ENCODE results near the gene PRKG2. TPM values are rescaled to one million over a fixed set of nuclear protein-coding genes. Genes with fewer than 3 reads are reported as not detected.

The PRKG2 gene
- total RNA-seq, 5 donors from 2014 or later (not counting 1 experiment from before 2014, with no cell fraction given), result 0.49 to 2.9 (median 0.98) TPM

GRCh38 chr4:81071013-81071412 is 144.0 kb downstream of the PRKG2 start:
- Mint-ChIP-seq H3K4me1 (no peaks in the 10 kb centered on the region), H3K27me3 (peaks cover 12 to 19% of the 10 kb centered on the region in 2 donors), H3K27ac (no peak overlapping the region), H3K36me3 (no peaks in the 10 kb centered on the region), H3K9me3 (no peaks in the 10 kb centered on the region), H3K4me3 (no peak overlapping the region)
- H3K27ac ChIP-seq (ENCODE audit: low read length), result no peak overlapping the region
- POLR2A ChIA-PET, result no interaction called here
- DNase-seq, result no peak
- no peak overlapping the region for H3K4me3 ChIP-seq (ENCODE audit: control insufficient read depth in 1 of 2, extremely low read depth in 1 of 2, low read length in 1 of 2)
- CTCF ChIA-PET, result interaction anchor here (0.6 to 2.6 kb wide), 7 partner anchors 14 to 709 kb away, joined by 3 to 18 read pairs (median 3); no protein-coding TSS in a partner anchor
- WGBS (ENCODE audit: insufficient coverage), result no CpG with 5 or more reads among the region's 2 CpGs
- H3K4me1 ChIP-seq (ENCODE audit: control insufficient read depth in 1 of 2, extremely low read depth in 1 of 2, insufficient read depth in 2 of 2, low read length in 2 of 2), result no peaks in the 10 kb centered on the region
- ATAC-seq (replicated peaks in 1 of 4), result no peak
- no peaks in the 10 kb centered on the region for H3K27me3 ChIP-seq (replicated peaks in 1 of 2; ENCODE audit: control insufficient read depth in 2 of 2, extremely low read depth in 1 of 2, insufficient read depth in 2 of 2, low read length in 1 of 2)
- H3K36me3 ChIP-seq (ENCODE audit: control insufficient read depth in 2 of 2, extremely low read depth in 1 of 2, insufficient read depth in 1 of 2, low read length in 1 of 2), result no peaks in the 10 kb centered on the region
- H3K9me3 ChIP-seq, result no peaks in the 10 kb centered on the region

- no peak overlapping the region for H3K4me3 ChIP-seq (ENCODE audit: control insufficient read depth in 1 of 2, extremely low read depth in 1 of 2, low read length in 1 of 2)
- Mint-ChIP-seq H3K27me3 (peaks cover 14 to 19% of the 10 kb centered on the region in 2 donors), H3K4me3 (no peak overlapping the region), H3K27ac (no peak overlapping the region), H3K4me1 (no peaks in the 10 kb centered on the region), H3K36me3 (no peaks in the 10 kb centered on the region), H3K9me3 (no peaks in the 10 kb centered on the region)
- DNase-seq, result peak in 34 of 35 experiments; percentile 0 to 80 (median 36)
- POLR2A ChIA-PET, result no interaction called here
- no peaks in the 10 kb centered on the region for H3K4me1 ChIP-seq (ENCODE audit: control insufficient read depth in 1 of 2, extremely low read depth in 1 of 2, insufficient read depth in 2 of 2, low read length in 2 of 2)
- WGBS (ENCODE audit: insufficient coverage), result 8% methylated on average over 4 of the region's 6 CpGs
- no peaks in the 10 kb centered on the region for H3K27me3 ChIP-seq (replicated peaks in 1 of 2; ENCODE audit: control insufficient read depth in 2 of 2, extremely low read depth in 1 of 2, insufficient read depth in 2 of 2, low read length in 1 of 2)
- CTCF ChIA-PET, result interaction anchor here (1.0 to 2.6 kb wide), 9 partner anchors 10 to 711 kb away, joined by 3 to 18 read pairs (median 3); no protein-coding TSS in a partner anchor
- no peaks in the 10 kb centered on the region for H3K9me3 ChIP-seq
- H3K27ac ChIP-seq (ENCODE audit: low read length), result no peak overlapping the region
- no peaks in the 10 kb centered on the region for H3K36me3 ChIP-seq (ENCODE audit: control insufficient read depth in 2 of 2, extremely low read depth in 1 of 2, insufficient read depth in 1 of 2, low read length in 1 of 2)
- peak; percentile 59 to 84 (median 70) for ATAC-seq (replicated peaks in 1 of 4)
Measured at GRCh38 chr4:81069706-81070331, 145.2 kb downstream of the PRKG2 start.

- Mint-ChIP-seq H3K27me3 (peaks cover 18 to 28% of the 10 kb centered on the region in 2 donors), H3K36me3 (no peaks in the 10 kb centered on the region), H3K9me3 (no peaks in the 10 kb centered on the region), H3K27ac (no peak overlapping the region), H3K4me1 (no peaks in the 10 kb centered on the region), H3K4me3 (no peak overlapping the region)
- WGBS (ENCODE audit: insufficient coverage), result no CpG with 5 or more reads among the region's 5 CpGs
- DNase-seq (no peak), ATAC-seq (replicated peaks in 1 of 4) (no peak)
- H3K4me3 ChIP-seq (ENCODE audit: control insufficient read depth in 1 of 2, extremely low read depth in 1 of 2, low read length in 1 of 2), result no peak overlapping the region
- no peaks in the 10 kb centered on the region for H3K27me3 ChIP-seq (replicated peaks in 1 of 2; ENCODE audit: control insufficient read depth in 2 of 2, extremely low read depth in 1 of 2, insufficient read depth in 2 of 2, low read length in 1 of 2)
- H3K27ac ChIP-seq (ENCODE audit: low read length), result no peak overlapping the region
- POLR2A ChIA-PET, result interaction anchor here in 1 of 2 donors (0.7 kb wide), 1 partner anchor 1342 kb away, joined by 3 read pairs; no protein-coding TSS in a partner anchor
- H3K36me3 ChIP-seq (ENCODE audit: control insufficient read depth in 2 of 2, extremely low read depth in 1 of 2, insufficient read depth in 1 of 2, low read length in 1 of 2), result no peaks in the 10 kb centered on the region
- CTCF ChIA-PET, result no interaction called here
- no peaks in the 10 kb centered on the region for H3K9me3 ChIP-seq
- H3K4me1 ChIP-seq (ENCODE audit: control insufficient read depth in 1 of 2, extremely low read depth in 1 of 2, insufficient read depth in 2 of 2, low read length in 2 of 2), result no peaks in the 10 kb centered on the region
Measured at GRCh38 chr4:81065446-81065845, 149.6 kb downstream of the PRKG2 start.

- CTCF ChIA-PET, result interaction anchor here in 1 of 2 donors (0.6 kb wide), 1 partner anchor 852 kb away, joined by 3 read pairs; no protein-coding TSS in a partner anchor
Measured at GRCh38 chr4:81062001-81062400, 153.0 kb downstream of the PRKG2 start.

GRCh38 chr4:81061344-81061730 is 153.7 kb downstream of the PRKG2 start:
- peaks cover 10 to 36% of the 10 kb centered on the region in 2 donors for H3K27me3 Mint-ChIP-seq
- no peak overlapping the region for H3K27ac Mint-ChIP-seq
- POLR2A ChIA-PET, result no interaction called here
- no peak overlapping the region for H3K4me3 ChIP-seq (ENCODE audit: control insufficient read depth in 1 of 2, extremely low read depth in 1 of 2, low read length in 1 of 2)
- H3K4me1 Mint-ChIP-seq, result no peaks in the 10 kb centered on the region
- no peak for ATAC-seq (replicated peaks in 1 of 4)
- DNase-seq, result no peak
- H3K4me1 ChIP-seq (ENCODE audit: control insufficient read depth in 1 of 2, extremely low read depth in 1 of 2, insufficient read depth in 2 of 2, low read length in 2 of 2), result no peaks in the 10 kb centered on the region
- no peak overlapping the region for H3K27ac ChIP-seq (ENCODE audit: low read length)
- H3K36me3 Mint-ChIP-seq, result no peaks in the 10 kb centered on the region
- H3K4me3 Mint-ChIP-seq, result no peak overlapping the region
- no peaks in the 10 kb centered on the region for H3K27me3 ChIP-seq (replicated peaks in 1 of 2; ENCODE audit: control insufficient read depth in 2 of 2, extremely low read depth in 1 of 2, insufficient read depth in 2 of 2, low read length in 1 of 2)
- H3K9me3 ChIP-seq, result no peaks in the 10 kb centered on the region
- H3K36me3 ChIP-seq (ENCODE audit: control insufficient read depth in 2 of 2, extremely low read depth in 1 of 2, insufficient read depth in 1 of 2, low read length in 1 of 2), result no peaks in the 10 kb centered on the region
- no peaks in the 10 kb centered on the region for H3K9me3 Mint-ChIP-seq
- CTCF ChIA-PET, result no interaction called here

More at GRCh38 chr4:81062001-81062400, 153.0 kb downstream of the PRKG2 start:
- H3K4me3 Mint-ChIP-seq, result no peak overlapping the region
- Histone ChIP-seq H3K4me3 (ENCODE audit: control insufficient read depth in 1 of 2, extremely low read depth in 1 of 2, low read length in 1 of 2) (no peak overlapping the region), H3K4me1 (ENCODE audit: control insufficient read depth in 1 of 2, extremely low read depth in 1 of 2, insufficient read depth in 2 of 2, low read length in 2 of 2) (no peaks in the 10 kb centered on the region), H3K27me3 (replicated peaks in 1 of 2; ENCODE audit: control insufficient read depth in 2 of 2, extremely low read depth in 1 of 2, insufficient read depth in 2 of 2, low read length in 1 of 2) (no peaks in the 10 kb centered on the region), H3K9me3 (no peaks in the 10 kb centered on the region), H3K27ac (ENCODE audit: low read length) (no peak overlapping the region), H3K36me3 (ENCODE audit: control insufficient read depth in 2 of 2, extremely low read depth in 1 of 2, insufficient read depth in 1 of 2, low read length in 1 of 2) (no peaks in the 10 kb centered on the region)
- WGBS (ENCODE audit: insufficient coverage), result no CpG with 5 or more reads among the region's 1 CpG
- no peaks in the 10 kb centered on the region for H3K4me1 Mint-ChIP-seq
- ATAC-seq (replicated peaks in 1 of 4), result no peak
- H3K9me3 Mint-ChIP-seq, result no peaks in the 10 kb centered on the region
- no peaks in the 10 kb centered on the region for H3K36me3 Mint-ChIP-seq
- no peak overlapping the region for H3K27ac Mint-ChIP-seq
- peaks cover 10 to 36% of the 10 kb centered on the region in 2 donors for H3K27me3 Mint-ChIP-seq
- DNase-seq, result no peak
- POLR2A ChIA-PET, result no interaction called here

GRCh38 chr4:81060587-81061343 is 154.3 kb downstream of the PRKG2 start:
- H3K9me3 ChIP-seq, result no peaks in the 10 kb centered on the region
- no peak overlapping the region for H3K4me3 ChIP-seq (ENCODE audit: control insufficient read depth in 1 of 2, extremely low read depth in 1 of 2, low read length in 1 of 2)
- H3K36me3 ChIP-seq (ENCODE audit: control insufficient read depth in 2 of 2, extremely low read depth in 1 of 2, insufficient read depth in 1 of 2, low read length in 1 of 2), result no peaks in the 10 kb centered on the region
- H3K27me3 Mint-ChIP-seq, result peaks cover 10 to 36% of the 10 kb centered on the region in 2 donors
- H3K27ac Mint-ChIP-seq, result no peak overlapping the region
- no peaks in the 10 kb centered on the region for H3K36me3 Mint-ChIP-seq
- H3K4me1 ChIP-seq (ENCODE audit: control insufficient read depth in 1 of 2, extremely low read depth in 1 of 2, insufficient read depth in 2 of 2, low read length in 2 of 2), result no peaks in the 10 kb centered on the region
- H3K27ac ChIP-seq (ENCODE audit: low read length), result no peak overlapping the region
- ChIA-PET CTCF (interaction anchor here in 1 of 2 donors (2.0 kb wide), 1 partner anchor 9 kb away, joined by 7 read pairs; no protein-coding TSS in a partner anchor), POLR2A (no interaction called here)
- DNase-seq, result no peak
- H3K4me1 Mint-ChIP-seq, result no peaks in the 10 kb centered on the region
- WGBS (ENCODE audit: insufficient coverage), result no CpG with 5 or more reads among the region's 6 CpGs
- ATAC-seq (replicated peaks in 1 of 4), result no peak
- no peaks in the 10 kb centered on the region for H3K9me3 Mint-ChIP-seq
- H3K27me3 ChIP-seq (replicated peaks in 1 of 2; ENCODE audit: control insufficient read depth in 2 of 2, extremely low read depth in 1 of 2, insufficient read depth in 2 of 2, low read length in 1 of 2), result no peaks in the 10 kb centered on the region
- no peak overlapping the region for H3K4me3 Mint-ChIP-seq

Measured in T-cell (primary cell).